Breast epithelium (tissue), 3 donors: Measurements from ENCODE around the gene MAL.

Source experiments
- CTCF ChIP-seq, 3 donors: fragments of 450-650 bp; IDR thresholded peaks; one replicate each; pipeline ENCODE4 v1.5.1; 2016 to 2017; ENCODE audit warnings: antibody characterized with exemption in 3 of 3, mild to moderate bottlenecking in 3 of 3, moderate library complexity in 3 of 3
- POLR2A ChIP-seq: fragments of 450-650 bp; IDR thresholded peaks from one replicate; pipeline ENCODE4 v1.6.1; 2016; ENCODE audit warnings: antibody characterized with exemption, mild to moderate bottlenecking, moderate library complexity

GRCh38 chr2:95042472-95043271, 17.2 kb downstream of the MAL start:
- TF ChIP-seq POLR2A, result no peak
- TF ChIP-seq CTCF (IDR thresholded peaks at IDR 0.05), result no peak
